Neural cell (in vitro differentiated cells): ENCODE data around the gene RAPGEF5.

Source experiments
- EP300 ChIP-seq: fragments of 450-650 bp; conservative IDR thresholded peaks from 2 replicates; pipeline ENCODE4 v1.6.1; 2014; ENCODE audit warnings: antibody characterized with exemption, mild to moderate bottlenecking, moderate library complexity; ENCODE audit not compliant: poor library complexity, severe bottlenecking
- EZH2 ChIP-seq: fragments of 200-600, 300-800 bp; shearing (Covaris generic), sonication (generic); IDR thresholded peaks from 2 replicates; pipeline ENCODE4 v1.6.1; 2014; ENCODE audit warnings: antibody characterized with exemption, low read length, borderline replicate concordance, mild to moderate bottlenecking; ENCODE audit not compliant: insufficient read depth, poor library complexity, severe bottlenecking
- TF ChIP-seq, protein P1 (sequence below): fragments of 450-650 bp; IDR thresholded peaks from 2 replicates; pipeline ENCODE4 v1.5.1; 2014; ENCODE audit warnings: antibody characterized with exemption, mild to moderate bottlenecking, moderate library complexity; ENCODE audit not compliant: poor library complexity, severe bottlenecking
- TF ChIP-seq, protein P2 (sequence below): IDR thresholded peaks from 2 replicates; pipeline ENCODE4 v1.6.1; 2012; ENCODE audit warnings: borderline replicate concordance

DNA sequence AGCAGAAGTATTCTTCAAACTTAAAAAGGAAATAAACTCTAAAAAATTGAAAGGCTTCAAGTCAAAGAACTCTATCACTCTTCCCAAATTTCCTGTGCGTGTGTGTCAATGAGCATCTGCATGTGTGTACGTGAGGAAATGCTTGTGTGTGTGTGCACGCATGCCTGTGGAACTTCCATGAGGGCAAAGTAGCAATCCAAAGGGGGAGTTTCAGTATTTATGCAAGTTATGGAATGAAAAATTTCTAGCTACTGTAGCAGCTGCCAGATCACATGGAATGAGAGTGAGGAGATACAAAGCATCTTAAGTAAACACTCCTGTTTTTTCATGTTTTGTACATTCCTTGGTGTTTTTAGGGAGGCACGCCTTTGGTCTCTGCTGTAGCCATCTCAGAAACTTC is 152.6 kb downstream of the RAPGEF5 start:
- TF ChIP-seq, protein P1, sequence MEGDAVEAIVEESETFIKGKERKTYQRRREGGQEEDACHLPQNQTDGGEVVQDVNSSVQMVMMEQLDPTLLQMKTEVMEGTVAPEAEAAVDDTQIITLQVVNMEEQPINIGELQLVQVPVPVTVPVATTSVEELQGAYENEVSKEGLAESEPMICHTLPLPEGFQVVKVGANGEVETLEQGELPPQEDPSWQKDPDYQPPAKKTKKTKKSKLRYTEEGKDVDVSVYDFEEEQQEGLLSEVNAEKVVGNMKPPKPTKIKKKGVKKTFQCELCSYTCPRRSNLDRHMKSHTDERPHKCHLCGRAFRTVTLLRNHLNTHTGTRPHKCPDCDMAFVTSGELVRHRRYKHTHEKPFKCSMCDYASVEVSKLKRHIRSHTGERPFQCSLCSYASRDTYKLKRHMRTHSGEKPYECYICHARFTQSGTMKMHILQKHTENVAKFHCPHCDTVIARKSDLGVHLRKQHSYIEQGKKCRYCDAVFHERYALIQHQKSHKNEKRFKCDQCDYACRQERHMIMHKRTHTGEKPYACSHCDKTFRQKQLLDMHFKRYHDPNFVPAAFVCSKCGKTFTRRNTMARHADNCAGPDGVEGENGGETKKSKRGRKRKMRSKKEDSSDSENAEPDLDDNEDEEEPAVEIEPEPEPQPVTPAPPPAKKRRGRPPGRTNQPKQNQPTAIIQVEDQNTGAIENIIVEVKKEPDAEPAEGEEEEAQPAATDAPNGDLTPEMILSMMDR = no peak
- no peak for TF ChIP-seq EP300
- TF ChIP-seq, protein P2, sequence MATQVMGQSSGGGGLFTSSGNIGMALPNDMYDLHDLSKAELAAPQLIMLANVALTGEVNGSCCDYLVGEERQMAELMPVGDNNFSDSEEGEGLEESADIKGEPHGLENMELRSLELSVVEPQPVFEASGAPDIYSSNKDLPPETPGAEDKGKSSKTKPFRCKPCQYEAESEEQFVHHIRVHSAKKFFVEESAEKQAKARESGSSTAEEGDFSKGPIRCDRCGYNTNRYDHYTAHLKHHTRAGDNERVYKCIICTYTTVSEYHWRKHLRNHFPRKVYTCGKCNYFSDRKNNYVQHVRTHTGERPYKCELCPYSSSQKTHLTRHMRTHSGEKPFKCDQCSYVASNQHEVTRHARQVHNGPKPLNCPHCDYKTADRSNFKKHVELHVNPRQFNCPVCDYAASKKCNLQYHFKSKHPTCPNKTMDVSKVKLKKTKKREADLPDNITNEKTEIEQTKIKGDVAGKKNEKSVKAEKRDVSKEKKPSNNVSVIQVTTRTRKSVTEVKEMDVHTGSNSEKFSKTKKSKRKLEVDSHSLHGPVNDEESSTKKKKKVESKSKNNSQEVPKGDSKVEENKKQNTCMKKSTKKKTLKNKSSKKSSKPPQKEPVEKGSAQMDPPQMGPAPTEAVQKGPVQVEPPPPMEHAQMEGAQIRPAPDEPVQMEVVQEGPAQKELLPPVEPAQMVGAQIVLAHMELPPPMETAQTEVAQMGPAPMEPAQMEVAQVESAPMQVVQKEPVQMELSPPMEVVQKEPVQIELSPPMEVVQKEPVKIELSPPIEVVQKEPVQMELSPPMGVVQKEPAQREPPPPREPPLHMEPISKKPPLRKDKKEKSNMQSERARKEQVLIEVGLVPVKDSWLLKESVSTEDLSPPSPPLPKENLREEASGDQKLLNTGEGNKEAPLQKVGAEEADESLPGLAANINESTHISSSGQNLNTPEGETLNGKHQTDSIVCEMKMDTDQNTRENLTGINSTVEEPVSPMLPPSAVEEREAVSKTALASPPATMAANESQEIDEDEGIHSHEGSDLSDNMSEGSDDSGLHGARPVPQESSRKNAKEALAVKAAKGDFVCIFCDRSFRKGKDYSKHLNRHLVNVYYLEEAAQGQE = no peak
- TF ChIP-seq EZH2 = no peak
